HG02870 (cell line): ENCODE results near the gene DTWD1.
"Not testable (repeated sequence)": the region's sequence is repeated elsewhere in the genome, so short reads cannot be mapped to it uniquely, and the experiment has no call there.

ENCODE experiments used
- ATAC-seq: cut with Tn5 transposase; IDR thresholded peaks from one replicate; pipeline ENCODE4 v1.9.1; 2021; ENCODE audit warnings: mild to moderate bottlenecking, moderate library complexity; ENCODE audit not compliant: unreplicated experiment

DTWD1 gene

GRCh38 chr15:49645277-49645676 is 24.4 kb downstream of the DTWD1 start:
- no peak for ATAC-seq

- ATAC-seq: no peak
These were observed 25.1 kb downstream of the DTWD1 start for GRCh38 chr15:49645941-49646340.

- no peak for ATAC-seq
These were observed 26.0 kb downstream of the DTWD1 start for GRCh38 chr15:49646891-49647290.

- ATAC-seq: no peak
These were observed 29.1 kb downstream of the DTWD1 start for GRCh38 chr15:49649987-49650386.

GRCh38 chr15:49650676-49651075 is 29.8 kb downstream of the DTWD1 start:
- no peak for ATAC-seq

- ATAC-seq: no peak
These were observed 32.1 kb downstream of the DTWD1 start for GRCh38 chr15:49652922-49653321.

- no peak for ATAC-seq
These were observed 35.9 kb downstream of the DTWD1 start for GRCh38 chr15:49656734-49657133.

- no peak for ATAC-seq
These were observed 43.9 kb downstream of the DTWD1 start for GRCh38 chr15:49664716-49665115.

- ATAC-seq: not testable (repeated sequence)
These were observed 45.6 kb downstream of the DTWD1 start for GRCh38 chr15:49666486-49666885.

- ATAC-seq: no peak
These were observed 48.4 kb downstream of the DTWD1 start for GRCh38 chr15:49669288-49669687.

GRCh38 chr15:49673861-49674260 is 53.0 kb downstream of the DTWD1 start:
- ATAC-seq: no peak

- ATAC-seq: no peak
These were observed 53.5 kb downstream of the DTWD1 start for GRCh38 chr15:49674370-49674769.

GRCh38 chr15:49675041-49675440 is 54.2 kb downstream of the DTWD1 start:
- no peak for ATAC-seq

- ATAC-seq: no peak
These were observed 57.8 kb downstream of the DTWD1 start for GRCh38 chr15:49678655-49679054.

GRCh38 chr15:49686599-49686998 is 65.8 kb downstream of the DTWD1 start:
- ATAC-seq: no peak

GRCh38 chr15:49688135-49688790 is 67.4 kb downstream of the DTWD1 start:
- no peak for ATAC-seq

GRCh38 chr15:49692514-49693090 is 71.8 kb downstream of the DTWD1 start:
- ATAC-seq: no peak

- no peak for ATAC-seq
These were observed 72.7 kb downstream of the DTWD1 start for GRCh38 chr15:49693498-49693897.

GRCh38 chr15:49696433-49696832 is 75.6 kb downstream of the DTWD1 start:
- no peak for ATAC-seq

GRCh38 chr15:49697121-49697520 is 76.3 kb downstream of the DTWD1 start:
- no peak for ATAC-seq

GRCh38 chr15:49702982-49703381 is 82.1 kb downstream of the DTWD1 start:
- ATAC-seq: not testable (repeated sequence)
